ENCODE measurements around the gene TICRR.

DNA sequence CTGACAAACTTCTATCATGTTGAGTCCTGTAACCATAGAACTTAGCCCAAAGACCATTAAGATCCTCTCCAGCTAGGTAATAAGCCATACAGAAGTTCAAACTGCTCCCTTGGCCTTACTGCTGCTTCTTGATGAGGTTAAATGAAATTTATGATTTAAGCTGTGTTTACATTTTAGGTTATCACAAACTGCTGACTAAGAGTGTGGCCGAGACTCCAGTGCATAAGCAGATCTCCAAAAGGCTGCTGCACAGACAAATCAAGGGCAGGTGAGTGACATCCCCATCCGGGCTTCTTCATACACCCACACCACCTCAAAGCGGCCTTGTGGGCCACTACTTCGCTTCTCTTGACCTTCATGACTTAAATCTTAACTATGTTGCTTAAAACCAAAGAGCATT, 41.0 kb downstream of the TICRR start:
- TF ChIP-seq POLR2A (IDR thresholded peaks at IDR 0.05; ENCODE audit: low read depth, low read length) (no peak), NFE2L2 (IDR thresholded peaks at IDR 0.05; ENCODE audit: low read depth, low read length) (no peak), BHLHE40 (IDR thresholded peaks at IDR 0.05; ENCODE audit: low read depth, low read length) (no peak)
- TF ChIP-seq, protein P1, sequence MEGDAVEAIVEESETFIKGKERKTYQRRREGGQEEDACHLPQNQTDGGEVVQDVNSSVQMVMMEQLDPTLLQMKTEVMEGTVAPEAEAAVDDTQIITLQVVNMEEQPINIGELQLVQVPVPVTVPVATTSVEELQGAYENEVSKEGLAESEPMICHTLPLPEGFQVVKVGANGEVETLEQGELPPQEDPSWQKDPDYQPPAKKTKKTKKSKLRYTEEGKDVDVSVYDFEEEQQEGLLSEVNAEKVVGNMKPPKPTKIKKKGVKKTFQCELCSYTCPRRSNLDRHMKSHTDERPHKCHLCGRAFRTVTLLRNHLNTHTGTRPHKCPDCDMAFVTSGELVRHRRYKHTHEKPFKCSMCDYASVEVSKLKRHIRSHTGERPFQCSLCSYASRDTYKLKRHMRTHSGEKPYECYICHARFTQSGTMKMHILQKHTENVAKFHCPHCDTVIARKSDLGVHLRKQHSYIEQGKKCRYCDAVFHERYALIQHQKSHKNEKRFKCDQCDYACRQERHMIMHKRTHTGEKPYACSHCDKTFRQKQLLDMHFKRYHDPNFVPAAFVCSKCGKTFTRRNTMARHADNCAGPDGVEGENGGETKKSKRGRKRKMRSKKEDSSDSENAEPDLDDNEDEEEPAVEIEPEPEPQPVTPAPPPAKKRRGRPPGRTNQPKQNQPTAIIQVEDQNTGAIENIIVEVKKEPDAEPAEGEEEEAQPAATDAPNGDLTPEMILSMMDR (conservative IDR thresholded peaks at IDR 0.05; ENCODE audit: low read depth, low read length), result no peak
